ENCODE measurements around the gene DNAAF2.
"Not testable (repeated sequence)": the region's sequence is repeated elsewhere in the genome, so short reads cannot be mapped to it uniquely, and the experiment has no call there.

The DNAAF2 gene

DNA sequence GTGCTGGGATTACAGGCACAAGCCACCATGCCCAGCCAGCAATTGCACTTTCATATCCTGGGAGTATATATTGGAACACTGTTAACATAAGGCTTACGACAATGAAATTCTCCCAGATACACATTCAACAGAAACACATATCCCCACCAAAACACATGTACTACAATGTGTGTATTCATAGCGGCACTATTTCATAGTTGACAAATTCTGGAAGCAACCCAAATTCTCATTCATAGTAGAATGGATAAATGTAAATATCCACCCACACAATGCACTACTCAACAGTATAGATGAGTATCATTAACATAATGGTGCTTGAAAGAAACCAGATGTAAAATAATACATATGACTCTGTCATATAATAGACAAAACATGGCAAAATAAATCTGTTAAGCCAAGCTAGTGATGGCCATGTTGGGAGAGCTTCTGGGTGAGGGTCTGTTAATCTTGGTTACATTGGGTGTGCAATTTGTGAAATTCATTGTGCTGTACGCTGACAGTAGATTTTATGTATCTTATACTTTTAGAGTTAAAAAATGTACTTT lies 2.6 kb upstream of the DNAAF2 start:
- DNase-seq: no peak
- TF ChIP-seq POLR2A (IDR thresholded peaks at IDR 0.05; ENCODE audit: low read length): no peak

- DNase-seq: no peak
- TF ChIP-seq GATA1 (IDR thresholded peaks at IDR 0.05; ENCODE audit: low read depth, low read length) (no peak), POLR2A (IDR thresholded peaks at IDR 0.05; ENCODE audit: low read length) (no peak)
Observed at GRCh38 chr14:49636866-49637265, 1.8 kb upstream of the DNAAF2 start.

DNA sequence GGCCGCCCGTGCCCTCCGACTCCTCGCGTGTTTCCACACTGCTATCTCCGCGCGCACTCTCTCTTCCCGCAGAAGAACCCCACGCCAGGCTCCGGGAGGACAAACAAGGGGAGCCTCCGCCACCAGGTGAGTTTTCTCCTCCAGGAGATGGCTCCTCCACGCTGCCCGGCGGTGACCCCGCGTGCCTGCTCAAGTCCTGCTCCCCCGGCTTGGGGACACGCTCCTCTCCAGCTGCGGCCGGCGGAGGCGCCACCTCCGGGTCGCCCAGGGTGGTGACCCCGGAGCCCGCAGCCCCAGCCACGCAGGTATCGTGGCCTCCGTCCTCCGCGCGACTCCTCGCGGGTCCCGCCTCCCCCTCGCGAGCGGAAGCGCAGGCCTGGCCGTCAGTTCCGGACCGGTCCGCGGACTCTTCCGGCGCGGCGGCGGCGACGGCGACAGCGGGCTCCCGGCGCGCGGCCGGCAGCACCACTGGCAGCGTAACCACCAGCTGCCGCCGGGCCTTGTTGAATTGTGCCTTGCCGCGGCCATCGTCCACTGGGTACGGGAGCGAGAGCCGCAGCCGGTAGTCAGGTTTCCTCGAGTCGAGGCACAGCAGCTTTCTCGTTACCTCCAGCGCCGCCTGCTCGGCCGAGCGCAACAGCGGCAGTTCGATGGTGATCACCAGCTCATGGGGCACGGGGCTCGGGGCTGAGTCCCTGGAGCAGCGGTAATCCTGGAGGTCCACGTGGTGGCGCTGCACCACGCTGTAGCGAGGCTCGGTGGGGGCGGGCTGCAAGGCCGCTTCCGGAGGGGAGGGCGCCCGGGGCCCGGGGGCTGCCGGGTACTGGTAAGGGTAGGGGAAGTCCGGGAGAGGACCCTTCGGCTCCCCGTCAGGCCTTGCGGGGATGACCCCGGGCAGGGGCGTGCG lies 1.2 kb downstream of the DNAAF2 start:
- TF ChIP-seq GATA1 (IDR thresholded peaks at IDR 0.05; ENCODE audit: low read depth, low read length) (no peak), POLR2A (IDR thresholded peaks at IDR 0.05; ENCODE audit: low read length) (peak; percentile 92)
- DNase-seq: peak; percentile 93 to 96

- TF ChIP-seq GATA1 (IDR thresholded peaks at IDR 0.05; ENCODE audit: low read depth, low read length) (no peak), POLR2A (IDR thresholded peaks at IDR 0.05; ENCODE audit: low read length) (no peak)
- DNase-seq: no peak
Observed at GRCh38 chr14:49623941-49624839, 10.9 kb downstream of the DNAAF2 start.

- DNase-seq: no peak
- TF ChIP-seq POLR2A (IDR thresholded peaks at IDR 0.05; ENCODE audit: low read length): no peak
- no peak for TF ChIP-seq GATA1 (IDR thresholded peaks at IDR 0.05; ENCODE audit: low read depth, low read length)
Observed at GRCh38 chr14:49623387-49623786, 11.7 kb downstream of the DNAAF2 start.

DNA sequence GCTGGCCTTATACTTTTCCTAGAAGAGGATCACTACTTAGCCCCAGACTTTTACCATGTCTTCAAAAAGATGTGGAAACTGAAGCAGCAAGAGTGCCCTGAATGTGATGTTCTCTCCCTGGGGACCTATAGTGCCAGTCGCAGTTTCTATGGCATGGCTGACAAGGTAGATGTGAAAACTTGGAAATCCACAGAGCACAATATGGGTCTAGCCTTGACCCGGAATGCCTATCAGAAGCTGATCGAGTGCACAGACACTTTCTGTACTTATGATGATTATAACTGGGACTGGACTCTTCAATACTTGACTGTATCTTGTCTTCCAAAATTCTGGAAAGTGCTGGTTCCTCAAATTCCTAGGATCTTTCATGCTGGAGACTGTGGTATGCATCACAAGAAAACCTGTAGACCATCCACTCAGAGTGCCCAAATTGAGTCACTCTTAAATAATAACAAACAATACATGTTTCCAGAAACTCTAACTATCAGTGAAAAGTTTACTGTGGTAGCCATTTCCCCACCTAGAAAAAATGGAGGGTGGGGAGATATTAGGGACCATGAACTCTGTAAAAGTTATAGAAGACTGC lies 12.9 kb downstream of the DNAAF2 start:
- TF ChIP-seq POLR2A (IDR thresholded peaks at IDR 0.05; ENCODE audit: low read length) (no peak), GATA1 (IDR thresholded peaks at IDR 0.05; ENCODE audit: low read depth, low read length) (no peak)
- no peak for DNase-seq

DNA sequence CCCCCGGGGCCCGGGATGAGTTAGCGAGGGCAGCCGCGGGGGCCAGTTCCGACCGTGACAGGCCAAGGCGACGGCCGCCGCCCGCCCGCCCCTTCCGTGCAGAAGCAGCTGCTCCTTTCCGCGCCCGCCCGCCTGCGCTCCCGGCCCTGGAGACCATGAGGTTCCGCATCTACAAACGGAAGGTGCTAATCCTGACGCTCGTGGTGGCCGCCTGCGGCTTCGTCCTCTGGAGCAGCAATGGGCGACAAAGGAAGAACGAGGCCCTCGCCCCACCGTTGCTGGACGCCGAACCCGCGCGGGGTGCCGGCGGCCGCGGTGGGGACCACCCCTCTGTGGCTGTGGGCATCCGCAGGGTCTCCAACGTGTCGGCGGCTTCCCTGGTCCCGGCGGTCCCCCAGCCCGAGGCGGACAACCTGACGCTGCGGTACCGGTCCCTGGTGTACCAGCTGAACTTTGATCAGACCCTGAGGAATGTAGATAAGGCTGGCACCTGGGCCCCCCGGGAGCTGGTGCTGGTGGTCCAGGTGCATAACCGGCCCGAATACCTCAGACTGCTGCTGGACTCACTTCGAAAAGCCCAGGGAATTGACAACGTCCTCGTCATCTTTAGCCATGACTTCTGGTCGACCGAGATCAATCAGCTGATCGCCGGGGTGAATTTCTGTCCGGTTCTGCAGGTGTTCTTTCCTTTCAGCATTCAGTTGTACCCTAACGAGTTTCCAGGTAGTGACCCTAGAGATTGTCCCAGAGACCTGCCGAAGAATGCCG lies 13.7 kb downstream of the DNAAF2 start:
- peak; percentile 82 to 90 for DNase-seq

DNA sequence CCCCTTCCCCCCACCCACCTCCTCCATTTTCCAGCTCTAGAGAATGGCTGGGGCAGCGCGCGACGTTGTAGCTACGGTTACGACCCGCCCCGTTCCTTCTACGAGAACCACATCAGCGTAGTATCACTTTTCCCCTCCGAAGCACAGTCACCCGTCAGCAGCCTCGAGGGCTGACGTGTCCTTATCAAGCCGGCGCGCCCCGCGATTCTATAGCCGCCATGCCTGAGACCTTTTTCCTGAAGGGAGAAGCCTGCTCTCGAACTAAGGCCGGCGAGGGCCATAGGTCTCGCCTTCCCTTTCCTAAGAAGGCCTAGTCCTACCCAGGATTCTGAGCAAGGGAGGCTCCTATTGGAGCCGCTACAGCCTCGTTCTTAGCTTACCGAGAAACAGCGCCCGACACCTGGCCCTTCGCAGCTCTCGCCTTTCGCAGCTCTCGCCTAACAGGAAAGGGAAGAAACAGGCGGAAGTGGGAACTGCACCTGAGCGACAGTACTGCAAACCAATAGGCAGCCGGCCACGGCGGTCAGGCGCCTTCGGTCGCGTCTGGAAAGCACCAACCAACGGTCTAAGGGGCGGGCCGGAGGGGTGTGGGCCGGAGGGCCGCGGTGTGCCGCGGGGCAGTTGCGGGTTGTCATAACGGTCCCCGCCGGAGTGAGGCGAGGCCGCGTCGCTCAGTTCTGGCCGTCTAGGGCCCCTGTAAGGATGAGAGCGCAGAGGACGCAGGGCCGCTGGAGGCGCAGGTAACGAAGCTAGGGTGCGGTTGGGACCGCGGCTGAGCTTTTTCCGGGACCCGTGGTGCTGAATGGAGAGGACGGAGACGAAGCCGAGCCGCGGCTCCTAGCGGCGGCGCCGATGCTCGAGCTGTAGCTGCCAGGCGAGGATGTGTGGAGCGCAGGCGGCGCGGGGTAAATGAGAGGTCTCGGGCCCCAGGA lies 14.6 kb downstream of the DNAAF2 start, which contains the start of the genes MGAT2 and RPL36AL:
Gene MGAT2, plus strand, starts transcription at position 618 of the 932 bp plus-strand sequence. CDS start 470 bp downstream, outside the sequence.
Gene RPL36AL, minus strand, starts transcription at position 445 of the 932 bp plus-strand sequence. CDS start 1,522 bp downstream, outside the sequence.
- peak; percentile 98 for DNase-seq
- TF ChIP-seq GATA1 (IDR thresholded peaks at IDR 0.05; ENCODE audit: low read depth, low read length) (no peak), POLR2A (IDR thresholded peaks at IDR 0.05; ENCODE audit: low read length) (peak; percentile 100)

More for the DNA sequence above, 13.7 kb downstream of the DNAAF2 start:
- TF ChIP-seq GATA1 (IDR thresholded peaks at IDR 0.05; ENCODE audit: low read depth, low read length): no peak
- TF ChIP-seq POLR2A (IDR thresholded peaks at IDR 0.05; ENCODE audit: low read length): no peak

DNA sequence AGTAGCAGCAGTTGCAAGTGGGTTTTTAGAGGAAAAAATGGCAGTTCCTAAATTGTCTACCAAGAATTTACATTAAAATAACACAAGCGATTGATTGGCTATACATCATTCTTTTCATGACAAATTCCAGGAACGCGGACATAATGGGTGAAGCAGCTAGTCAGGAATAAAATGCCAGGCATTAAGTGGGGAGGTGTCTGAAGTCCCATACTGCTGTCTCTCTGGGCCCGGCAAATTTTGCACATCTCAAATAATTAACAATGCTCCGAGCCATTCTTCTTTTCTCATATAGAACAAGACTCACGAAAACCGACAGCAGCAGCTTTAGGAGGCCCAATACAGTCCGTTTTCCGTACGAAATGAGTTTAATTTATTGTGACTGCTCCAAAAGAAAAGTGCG lies 15.3 kb downstream of the DNAAF2 start:
- DNase-seq: no peak
- TF ChIP-seq POLR2A (IDR thresholded peaks at IDR 0.05; ENCODE audit: low read length): no peak
- no peak for TF ChIP-seq GATA1 (IDR thresholded peaks at IDR 0.05; ENCODE audit: low read depth, low read length)

GRCh38 chr14:49619273-49619672 lies 15.8 kb downstream of the DNAAF2 start:
- not testable (repeated sequence) for DNase-seq

DNA sequence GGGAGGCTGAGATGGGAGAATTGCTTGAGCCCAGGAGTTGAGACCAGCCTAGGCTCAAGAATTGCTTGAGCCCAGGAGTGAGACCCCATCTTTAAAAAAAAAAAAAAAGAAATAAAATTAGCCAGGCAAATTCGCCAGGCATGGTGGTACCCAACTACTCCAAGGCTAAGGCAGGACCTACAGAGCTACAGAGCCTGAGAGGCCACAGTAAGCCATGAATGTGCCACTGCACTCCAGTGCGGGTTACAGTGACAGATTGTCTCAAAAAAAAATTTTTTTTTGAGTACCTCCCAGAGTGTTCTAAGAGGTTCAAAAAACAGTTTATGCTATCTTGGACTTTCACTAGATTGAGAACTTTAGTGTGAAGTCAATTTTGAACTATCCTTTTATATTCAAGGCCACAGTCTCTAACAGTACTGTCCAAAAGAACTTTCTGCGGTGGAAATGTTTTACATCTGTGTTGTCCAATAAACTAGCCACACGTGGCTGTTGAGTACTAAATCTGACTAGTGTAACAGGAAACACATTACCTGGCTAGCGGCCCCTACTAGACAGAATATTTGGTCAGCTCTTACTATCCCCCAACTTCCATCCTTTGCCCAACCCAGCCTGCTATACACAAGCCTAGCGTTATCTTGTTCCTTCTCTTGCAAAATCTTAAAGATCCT lies 17.1 kb downstream of the DNAAF2 start:
- no peak for DNase-seq
- TF ChIP-seq GATA1 (IDR thresholded peaks at IDR 0.05; ENCODE audit: low read depth, low read length) (no peak), POLR2A (IDR thresholded peaks at IDR 0.05; ENCODE audit: low read length) (no peak)
